Liver (tissue), 3 donors: ENCODE data around the gene CDH13.

Source experiments
- JUND ChIP-seq, 2 donors: IDR thresholded peaks; 2 replicates each; pipeline ENCODE4 v1.6.1; 2016; ENCODE audit warnings: antibody characterized with exemption in 2 of 2
- TF ChIP-seq, protein P1 (sequence below): fragments of 150-350 bp; IDR thresholded peaks from 2 replicates; pipeline ENCODE4 v1.5.1; 2017; ENCODE audit warnings: improper control_type of control experiment, low read depth, low read length; ENCODE audit not compliant: missing input control
- donor health status: healthy.
- donor health status: healthy.

- TF ChIP-seq, protein P1, sequence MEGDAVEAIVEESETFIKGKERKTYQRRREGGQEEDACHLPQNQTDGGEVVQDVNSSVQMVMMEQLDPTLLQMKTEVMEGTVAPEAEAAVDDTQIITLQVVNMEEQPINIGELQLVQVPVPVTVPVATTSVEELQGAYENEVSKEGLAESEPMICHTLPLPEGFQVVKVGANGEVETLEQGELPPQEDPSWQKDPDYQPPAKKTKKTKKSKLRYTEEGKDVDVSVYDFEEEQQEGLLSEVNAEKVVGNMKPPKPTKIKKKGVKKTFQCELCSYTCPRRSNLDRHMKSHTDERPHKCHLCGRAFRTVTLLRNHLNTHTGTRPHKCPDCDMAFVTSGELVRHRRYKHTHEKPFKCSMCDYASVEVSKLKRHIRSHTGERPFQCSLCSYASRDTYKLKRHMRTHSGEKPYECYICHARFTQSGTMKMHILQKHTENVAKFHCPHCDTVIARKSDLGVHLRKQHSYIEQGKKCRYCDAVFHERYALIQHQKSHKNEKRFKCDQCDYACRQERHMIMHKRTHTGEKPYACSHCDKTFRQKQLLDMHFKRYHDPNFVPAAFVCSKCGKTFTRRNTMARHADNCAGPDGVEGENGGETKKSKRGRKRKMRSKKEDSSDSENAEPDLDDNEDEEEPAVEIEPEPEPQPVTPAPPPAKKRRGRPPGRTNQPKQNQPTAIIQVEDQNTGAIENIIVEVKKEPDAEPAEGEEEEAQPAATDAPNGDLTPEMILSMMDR = no peak
- TF ChIP-seq JUND (IDR thresholded peaks at IDR 0.05) = no peak
Measured at GRCh38 chr16:83390759-83391158, 764.0 kb downstream of the CDH13 start.
